Prostate gland (tissue), 2 donors: ENCODE results near the gene TM7SF2. TPM values are rescaled to one million over a fixed set of nuclear protein-coding genes. Genes with fewer than 3 reads are reported as not detected.

Experiments
- DNase-seq: peaks from one replicate; pipeline ENCODE4 v3.0.0-alpha.2; 2019; ENCODE audit warnings: low spot score
- H3K27ac ChIP-seq, 2 donors: fragments of 200-600 bp; sonication (generic); 2 replicates each; pipeline ENCODE4 v1.5.1; 2017 to 2019
- H3K27me3 ChIP-seq: fragments of 200-600 bp; sonication (generic); replicated peaks from 2 replicates; pipeline ENCODE4 v1.5.1; 2019; ENCODE audit not compliant: insufficient read depth
- H3K36me3 ChIP-seq, 2 donors: fragments of 200-600 bp; sonication (generic); 1 replicate in 1 of 2; 2 replicates in 1 of 2; pipeline versions ENCODE4 v1.5.1 to v1.8.1; 2017 to 2019
- H3K4me1 ChIP-seq: fragments of 200-600 bp; sonication (generic); replicated peaks from 2 replicates; pipeline ENCODE4 v1.5.1; 2019
- H3K4me3 ChIP-seq, 2 donors: fragments of 200-600 bp; sonication (generic); 2 replicates each; pipeline ENCODE4 v1.5.1; 2017 to 2019
- H3K9me3 ChIP-seq: fragments of 200-600 bp; sonication (generic); 2 replicates; pipeline ENCODE4 v1.5.1; 2017
- CTCF ChIP-seq, 4 experiments: fragments of 200-600 bp in 2 of 4; fragments of 450-650 bp in 2 of 4; sonication (generic) in 2 of 4; IDR thresholded peaks; 1 replicate in 3 of 4; 2 replicates in 1 of 4; pipeline ENCODE4 v1.5.1; 2016 to 2019; ENCODE audit warnings: antibody characterized with exemption in 4 of 4, mild to moderate bottlenecking in 2 of 4, moderate library complexity in 2 of 4
- POLR2A ChIP-seq: fragments of 450-650 bp; IDR thresholded peaks from one replicate; pipeline ENCODE4 v1.6.1; 2016; ENCODE audit warnings: antibody characterized with exemption, mild to moderate bottlenecking
- POLR2AphosphoS5 ChIP-seq: sonication (generic); formaldehyde crosslinking; IDR thresholded peaks from one replicate; pipeline ENCODE4 v1.6.1; 2017; ENCODE audit warnings: antibody characterized with exemption
- WGBS: methylation state at CpG from one replicate; pipeline ENCODE4 v1.1.5; 2018; 5-methylcytosine and 5-hydroxymethylcytosine counted together
- intact Hi-C: fragments of 100-400 bp; cut with DNase I; formaldehyde crosslinking; loops from one replicate; pipeline ENCODE4 v1.14.2; 2022
- total RNA-seq, 2 donors: library from RNA; depleted of rRNA; stranded (reverse); fragments of >200 nt; gene quantifications; one replicate each; pipeline ENCODE4 v1.1.0, GENCODE V29; 2016

The TM7SF2 gene
- total RNA-seq, 2 donors from 2014 or later = 73.9 to 185 TPM

GRCh38 chr11:65095974-65096806 lies 15.5 kb upstream of the TM7SF2 start, which contains the start of gene VPS51:
Gene VPS51 (plus strand): TSS chr11:65096214. CDS start chr11:65096251, 37 bp downstream.
- H3K36me3 ChIP-seq = no peaks in the 10 kb centered on the region
- peak within 1 kb of the TSS; percentile 65 to 77 for H3K4me3 ChIP-seq
- under 1% methylated on average over 23 of the region's 52 CpGs for WGBS
- H3K27me3 ChIP-seq = no peaks in the 10 kb centered on the region
- intact Hi-C loops = no loop called here
- peaks cover 8% of the 10 kb centered on the region for H3K4me1 ChIP-seq
- no peaks in the 10 kb centered on the region for H3K9me3 ChIP-seq
- TF ChIP-seq POLR2A (peak; percentile 9), CTCF (IDR thresholded peaks at IDR 0.05) (peak in 3 of 4 experiments; percentile 11 to 50 (median 25)), POLR2AphosphoS5 (peak; percentile 98)
- peak; percentile 79 for DNase-seq
- H3K27ac ChIP-seq = peak within 1 kb of the TSS; percentile 84 to 88

DNA sequence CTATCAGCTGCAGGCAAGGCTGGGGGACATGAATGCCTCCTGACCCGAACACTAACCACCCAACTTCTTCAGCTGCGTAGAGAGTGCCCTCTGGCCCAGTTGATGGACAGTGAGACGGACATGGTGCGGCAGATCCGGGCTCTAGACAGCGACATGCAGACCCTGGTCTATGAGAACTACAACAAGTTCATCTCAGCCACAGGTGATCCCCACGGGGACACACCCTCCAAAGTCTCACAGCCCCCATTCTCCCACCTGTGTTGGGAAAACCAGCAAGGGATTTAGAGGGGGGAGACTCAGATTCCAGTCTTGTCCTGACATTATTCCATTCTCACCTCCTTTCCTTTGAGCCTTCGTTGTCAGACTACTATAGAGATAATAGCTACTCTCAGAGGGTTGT lies 14.7 kb upstream of the TM7SF2 start:
- TF ChIP-seq POLR2AphosphoS5 = no peak
- TF ChIP-seq POLR2A = no peak
- Histone ChIP-seq H3K4me3 (peak overlapping the region; percentile 65 to 77), H3K9me3 (no peaks in the 10 kb centered on the region), H3K36me3 (no peaks in the 10 kb centered on the region), H3K27me3 (no peaks in the 10 kb centered on the region), H3K4me1 (peaks cover 10% of the 10 kb centered on the region), H3K27ac (peak overlapping the region; percentile 84 to 88)
- WGBS = 26% methylated on average over 8 of the region's 8 CpGs
- DNase-seq = no peak
- intact Hi-C loops = no loop called here

- intact Hi-C loops = no loop called here
- H3K4me3 ChIP-seq = no peak overlapping the region
- DNase-seq = no peak
- 87% methylated on average over 6 of the region's 6 CpGs for WGBS
- H3K4me1 ChIP-seq = peaks cover 26% of the 10 kb centered on the region
- H3K27ac ChIP-seq = peak overlapping the region; percentile 10 to 71
- H3K36me3 ChIP-seq = no peaks in the 10 kb centered on the region
- H3K9me3 ChIP-seq = no peaks in the 10 kb centered on the region
- no peaks in the 10 kb centered on the region for H3K27me3 ChIP-seq
- TF ChIP-seq POLR2A = no peak
- TF ChIP-seq POLR2AphosphoS5 = peak; percentile 11
- TF ChIP-seq CTCF (IDR thresholded peaks at IDR 0.05) = no peak
These were observed 10.9 kb upstream of the TM7SF2 start for GRCh38 chr11:65100674-65101350.

- Histone ChIP-seq H3K27ac (peak overlapping the region; percentile 71 to 74), H3K36me3 (no peaks in the 10 kb centered on the region), H3K4me1 (peaks cover 22% of the 10 kb centered on the region), H3K27me3 (no peaks in the 10 kb centered on the region), H3K9me3 (no peaks in the 10 kb centered on the region), H3K4me3 (no peak overlapping the region)
- DNase-seq = no peak
- intact Hi-C loops = no loop called here
- TF ChIP-seq POLR2AphosphoS5 (peak; percentile 76), CTCF (IDR thresholded peaks at IDR 0.05) (no peak), POLR2A (no peak)
- WGBS = 47% methylated on average over 8 of the region's 8 CpGs
These were observed 9.3 kb upstream of the TM7SF2 start for GRCh38 chr11:65102142-65103095.

- Histone ChIP-seq H3K36me3 (no peaks in the 10 kb centered on the region), H3K27ac (peak overlapping the region; percentile 71 to 74), H3K9me3 (no peaks in the 10 kb centered on the region), H3K27me3 (no peaks in the 10 kb centered on the region), H3K4me3 (no peak overlapping the region), H3K4me1 (peaks cover 21% of the 10 kb centered on the region)
- DNase-seq = no peak
- TF ChIP-seq POLR2A (no peak), POLR2AphosphoS5 (no peak), CTCF (IDR thresholded peaks at IDR 0.05) (no peak)
- intact Hi-C loops = no loop called here
These were observed 8.2 kb upstream of the TM7SF2 start for GRCh38 chr11:65103476-65103875.
